HG02885 (cell line): ENCODE results near the gene SDF4.

Experiments
- ATAC-seq: cut with Tn5 transposase; IDR thresholded peaks from one replicate; pipeline ENCODE4 v1.9.1; 2021; ENCODE audit warnings: mild to moderate bottlenecking; ENCODE audit not compliant: unreplicated experiment, poor library complexity

Gene SDF4

GRCh38 chr1:1230656-1231399, 973 bp downstream of the SDF4 start:
- ATAC-seq: no peak

- ATAC-seq: no peak
These were observed 2.0 kb downstream of the SDF4 start for GRCh38 chr1:1229770-1230169.

DNA sequence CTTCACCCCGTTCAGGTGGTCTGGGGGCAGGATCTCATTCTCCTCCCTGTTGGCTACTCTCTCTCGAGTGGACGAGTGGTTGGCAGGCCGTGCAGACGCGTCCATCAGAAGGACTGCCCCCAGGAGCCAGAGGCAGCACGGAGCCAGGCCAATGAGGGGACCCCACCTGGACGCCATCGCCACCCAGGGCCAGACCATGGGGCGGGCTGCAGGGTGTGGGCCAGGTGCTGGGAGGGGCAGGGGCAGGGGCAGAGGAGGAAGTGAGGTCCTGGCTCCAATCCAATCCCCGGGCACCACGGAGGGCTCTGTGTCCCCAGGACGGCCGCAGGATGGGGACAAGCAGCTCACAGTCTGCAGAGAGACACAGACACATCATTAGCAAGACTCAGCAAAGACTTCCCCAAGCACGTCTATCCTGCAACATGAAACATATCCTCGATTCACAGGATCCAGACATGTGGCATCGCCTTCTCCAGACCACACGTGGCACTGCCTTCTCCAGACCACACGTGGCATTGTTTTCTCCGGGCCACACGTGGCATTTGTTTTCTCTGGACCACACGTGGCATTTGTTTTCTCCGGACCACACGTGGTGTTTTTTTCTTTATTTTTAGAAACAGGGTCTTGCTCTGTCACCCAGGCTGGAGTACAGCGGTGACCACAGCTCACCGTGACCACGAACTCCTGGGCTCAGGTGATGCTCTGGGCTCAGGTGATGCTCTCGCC, 3.0 kb downstream of the SDF4 start:
- no peak for ATAC-seq

- no peak for ATAC-seq
These were observed 3.6 kb downstream of the SDF4 start for GRCh38 chr1:1228187-1228586.

DNA sequence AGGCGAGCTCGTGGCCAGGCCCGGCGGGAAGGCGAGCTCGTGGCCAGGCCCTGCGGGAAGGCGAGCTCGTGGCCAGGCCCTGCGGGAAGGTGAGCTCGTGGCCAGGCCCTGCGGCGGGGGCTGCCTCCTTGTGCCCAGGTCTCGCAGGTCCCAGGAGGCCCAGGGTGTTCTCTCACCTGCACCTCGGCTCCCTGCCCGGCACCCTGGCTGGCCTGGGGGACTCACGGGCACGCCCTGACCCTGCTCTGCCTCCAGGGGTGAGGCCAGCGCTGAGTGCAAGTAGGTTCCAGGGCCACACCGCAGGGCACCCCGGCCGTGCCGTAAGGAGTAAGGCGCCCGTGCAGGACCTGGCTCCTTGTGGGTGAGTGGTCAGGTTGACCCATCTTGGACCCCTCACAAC, 4.4 kb downstream of the SDF4 start:
- ATAC-seq: no peak

GRCh38 chr1:1226566-1227362, 5.0 kb downstream of the SDF4 start:
- no peak for ATAC-seq

DNA sequence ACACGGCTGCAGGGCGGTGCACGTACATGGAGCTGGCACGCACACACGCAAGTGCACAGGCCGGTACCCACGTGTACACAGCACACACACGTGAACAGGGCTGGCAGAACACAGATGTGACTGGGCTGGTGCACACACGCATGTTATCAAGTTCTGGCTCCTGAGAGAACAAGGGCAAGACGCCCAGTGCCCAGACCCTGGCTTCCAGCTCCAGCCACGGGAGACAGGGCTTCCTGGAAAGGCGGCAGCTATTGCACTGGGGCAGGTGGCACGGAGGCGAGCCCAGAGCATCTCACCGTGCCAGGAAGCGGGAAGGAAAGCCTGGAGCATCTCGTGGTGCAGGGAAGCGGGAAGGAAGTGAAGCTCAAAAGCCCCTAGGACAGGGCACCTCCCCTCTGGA, 5.9 kb downstream of the SDF4 start:
- ATAC-seq: no peak

GRCh38 chr1:1225238-1225845, 6.5 kb downstream of the SDF4 start:
- no peak for ATAC-seq

DNA sequence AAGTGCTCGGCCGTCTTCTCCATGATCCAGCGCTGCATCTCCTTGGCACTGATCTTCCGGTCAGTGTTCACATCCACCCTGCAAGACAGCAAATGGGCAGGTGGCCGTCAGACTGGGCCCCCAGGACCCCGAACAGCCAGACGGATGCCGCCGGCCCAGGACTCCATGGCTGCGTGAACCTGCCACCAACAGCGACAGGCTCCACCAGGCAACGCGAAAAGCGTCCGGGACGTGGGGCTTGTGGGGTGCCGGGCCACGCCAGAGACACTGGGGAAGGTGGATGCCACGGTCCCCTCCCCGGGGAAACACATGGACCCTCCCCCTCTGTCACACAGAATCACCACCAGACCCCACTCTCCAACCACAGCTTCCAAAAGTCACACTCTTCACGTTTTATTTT, 7.9 kb downstream of the SDF4 start:
- no peak for ATAC-seq

GRCh38 chr1:1223321-1223720, 8.5 kb downstream of the SDF4 start:
- ATAC-seq: no peak

- no peak for ATAC-seq
These were observed 9.1 kb downstream of the SDF4 start for GRCh38 chr1:1222575-1223225.

- no peak for ATAC-seq
These were observed 9.8 kb downstream of the SDF4 start for GRCh38 chr1:1221887-1222574.

- ATAC-seq: no peak
These were observed 11.6 kb downstream of the SDF4 start for GRCh38 chr1:1220197-1220596.

GRCh38 chr1:1219341-1219740, 12.5 kb downstream of the SDF4 start:
- no peak for ATAC-seq

DNA sequence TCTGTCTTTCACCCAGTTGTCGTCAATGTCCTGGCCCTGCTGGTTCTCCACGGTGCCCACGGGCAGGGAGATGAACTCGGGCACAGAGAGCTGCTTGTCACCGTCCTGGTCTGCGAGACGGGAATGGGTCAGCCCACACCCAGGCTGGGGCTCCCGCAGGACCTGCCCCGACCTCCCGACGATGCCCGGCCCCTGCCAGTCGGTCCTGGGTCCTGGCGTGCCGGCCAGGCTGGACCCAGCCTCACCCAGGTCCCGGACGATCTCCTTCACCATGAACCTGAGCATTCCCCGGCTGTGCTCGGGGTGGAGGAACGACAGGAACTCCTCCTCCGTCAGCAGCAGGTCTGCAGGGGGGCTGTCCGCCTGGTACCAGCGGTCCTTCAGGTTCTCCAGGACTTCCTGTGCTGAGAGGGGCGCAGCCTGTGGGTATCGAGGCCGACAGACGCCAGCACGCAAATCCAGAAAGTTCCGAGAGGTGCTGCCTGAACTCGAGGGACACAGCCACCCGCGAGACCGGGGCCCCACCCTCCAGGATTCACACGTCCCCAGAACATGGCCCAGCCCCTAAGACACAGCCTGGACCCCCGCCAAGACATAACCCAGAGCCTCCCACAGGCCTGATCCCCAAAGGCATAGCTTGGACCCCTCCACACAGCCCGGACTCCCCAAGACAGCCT, 13.1 kb downstream of the SDF4 start:
- no peak for ATAC-seq

GRCh38 chr1:1217621-1218523, 13.9 kb downstream of the SDF4 start:
- no peak for ATAC-seq

DNA sequence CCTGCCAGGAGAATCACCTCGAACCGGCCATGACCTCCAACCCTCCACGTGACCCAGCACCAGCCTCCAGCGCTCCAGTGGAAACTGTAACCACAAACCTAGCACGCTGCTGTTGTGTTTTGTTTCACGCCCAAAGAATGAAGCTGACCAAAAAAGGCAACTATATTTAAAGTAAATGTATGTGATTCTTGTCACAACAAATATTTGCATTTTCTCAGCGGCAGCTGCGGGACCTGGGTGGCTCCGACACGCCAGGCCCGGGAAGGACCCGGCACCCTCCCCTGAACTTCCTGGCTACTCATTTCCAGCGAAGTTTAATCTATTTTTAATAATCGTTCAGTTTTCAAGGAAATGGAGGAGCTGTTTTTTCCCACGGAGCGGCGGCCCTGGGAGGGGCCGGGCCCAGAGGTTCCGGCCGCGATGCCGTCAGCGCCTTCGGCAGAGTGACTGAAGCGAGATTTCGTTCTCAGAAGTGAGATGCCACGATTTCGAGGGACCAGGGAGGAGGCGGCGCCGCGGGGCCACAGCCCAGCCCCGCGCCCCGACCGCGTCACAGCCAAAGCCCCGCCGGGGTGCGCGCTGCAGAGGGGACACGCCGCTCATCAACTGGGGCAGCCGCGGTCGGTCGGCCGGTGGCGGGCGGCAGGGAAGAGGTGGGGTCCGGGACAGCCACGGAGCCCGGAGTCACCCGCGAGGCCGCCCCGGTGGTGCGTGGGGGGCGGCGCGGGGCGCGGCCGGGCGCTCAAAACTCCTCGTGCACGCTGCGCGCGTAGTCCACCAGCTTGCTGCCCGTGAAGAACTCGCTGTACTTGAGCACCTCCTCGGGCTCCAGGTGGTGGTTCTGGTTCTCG, 14.8 kb downstream of the SDF4 start:
- ATAC-seq: no peak
